ENCODE measurements around the gene IRF2BP1.

DNA sequence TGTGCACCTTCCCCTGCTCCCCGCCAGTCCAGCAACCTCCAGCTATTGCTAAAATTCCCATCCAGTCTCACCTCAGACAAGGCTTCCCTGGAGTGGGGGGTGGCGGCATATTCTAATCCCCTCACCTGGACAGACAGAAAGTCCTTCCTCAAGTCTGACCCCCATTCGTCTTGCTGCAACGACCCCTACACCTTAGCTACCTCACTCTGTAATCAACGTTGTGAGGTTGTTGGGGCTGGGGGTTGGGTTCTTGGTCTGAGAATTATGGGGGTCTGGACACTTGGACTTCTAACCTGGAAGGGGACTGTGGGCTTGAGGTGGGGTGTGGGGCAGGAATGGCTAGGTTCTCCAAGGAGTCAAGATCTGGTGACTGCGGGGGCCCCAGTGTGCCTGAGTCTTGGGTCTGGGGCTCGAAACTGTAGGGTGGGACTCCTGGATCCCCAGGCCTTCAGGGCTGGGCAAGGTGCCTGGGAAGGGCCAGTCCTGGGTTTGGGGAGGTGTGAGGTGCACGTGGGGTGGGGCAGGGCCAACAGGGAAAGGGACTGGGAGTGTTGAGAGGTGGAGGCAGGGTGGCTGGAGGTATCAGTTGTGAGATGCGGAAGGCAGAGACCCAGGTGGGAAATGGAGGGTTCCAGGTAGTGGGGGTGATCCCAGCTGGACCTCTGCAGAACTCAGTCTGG lies 20.5 kb downstream of the IRF2BP1 start:
- TF ChIP-seq CTCF (IDR thresholded peaks at IDR 0.05) (no peak), POLR2A (IDR thresholded peaks at IDR 0.05) (no peak)
